Neural cell (in vitro differentiated cells): Measurements from ENCODE around the gene PCK1.

Experiments used
- EP300 ChIP-seq: fragments of 450-650 bp; conservative IDR thresholded peaks from 2 replicates; pipeline ENCODE4 v1.6.1; 2014; ENCODE audit warnings: antibody characterized with exemption, mild to moderate bottlenecking, moderate library complexity; ENCODE audit not compliant: poor library complexity, severe bottlenecking
- EZH2 ChIP-seq: fragments of 200-600, 300-800 bp; shearing (Covaris generic), sonication (generic); IDR thresholded peaks from 2 replicates; pipeline ENCODE4 v1.6.1; 2014; ENCODE audit warnings: antibody characterized with exemption, low read length, borderline replicate concordance, mild to moderate bottlenecking; ENCODE audit not compliant: insufficient read depth, poor library complexity, severe bottlenecking
- POLR2AphosphoS5 ChIP-seq: IDR thresholded peaks from 2 replicates; pipeline ENCODE4 v1.6.1; 2012
- RAD21 ChIP-seq: fragments of 450-650 bp; conservative IDR thresholded peaks from 2 replicates; pipeline ENCODE4 v1.6.1; 2014; ENCODE audit warnings: antibody characterized with exemption, mild to moderate bottlenecking, moderate library complexity
- TAF1 ChIP-seq: IDR thresholded peaks from 2 replicates; pipeline ENCODE4 v1.6.1; 2012; ENCODE audit warnings: low read depth
- TF ChIP-seq, protein P1 (sequence below): fragments of 450-650 bp; IDR thresholded peaks from 2 replicates; pipeline ENCODE4 v1.5.1; 2014; ENCODE audit warnings: antibody characterized with exemption, mild to moderate bottlenecking, moderate library complexity; ENCODE audit not compliant: poor library complexity, severe bottlenecking
- TF ChIP-seq, protein P2 (sequence below): IDR thresholded peaks from 2 replicates; pipeline ENCODE4 v1.6.1; 2012; ENCODE audit warnings: borderline replicate concordance

DNA sequence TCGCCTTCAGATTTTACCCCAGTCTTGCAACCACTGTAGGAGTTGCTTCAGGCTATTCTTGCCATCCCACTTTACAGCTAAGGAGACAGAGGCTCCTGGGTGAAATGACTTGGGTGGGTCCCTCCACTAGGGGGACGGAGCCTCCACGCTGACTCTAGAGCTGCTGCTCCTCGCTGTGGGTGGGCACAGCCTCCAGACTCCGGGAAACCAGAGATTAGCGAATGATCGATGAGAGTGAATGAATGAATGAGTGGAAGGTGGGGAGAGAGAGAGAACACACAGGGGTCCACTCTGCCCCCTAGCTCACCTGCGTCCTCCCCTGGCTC lies 48.9 kb downstream of the PCK1 start:
- TF ChIP-seq, protein P1, sequence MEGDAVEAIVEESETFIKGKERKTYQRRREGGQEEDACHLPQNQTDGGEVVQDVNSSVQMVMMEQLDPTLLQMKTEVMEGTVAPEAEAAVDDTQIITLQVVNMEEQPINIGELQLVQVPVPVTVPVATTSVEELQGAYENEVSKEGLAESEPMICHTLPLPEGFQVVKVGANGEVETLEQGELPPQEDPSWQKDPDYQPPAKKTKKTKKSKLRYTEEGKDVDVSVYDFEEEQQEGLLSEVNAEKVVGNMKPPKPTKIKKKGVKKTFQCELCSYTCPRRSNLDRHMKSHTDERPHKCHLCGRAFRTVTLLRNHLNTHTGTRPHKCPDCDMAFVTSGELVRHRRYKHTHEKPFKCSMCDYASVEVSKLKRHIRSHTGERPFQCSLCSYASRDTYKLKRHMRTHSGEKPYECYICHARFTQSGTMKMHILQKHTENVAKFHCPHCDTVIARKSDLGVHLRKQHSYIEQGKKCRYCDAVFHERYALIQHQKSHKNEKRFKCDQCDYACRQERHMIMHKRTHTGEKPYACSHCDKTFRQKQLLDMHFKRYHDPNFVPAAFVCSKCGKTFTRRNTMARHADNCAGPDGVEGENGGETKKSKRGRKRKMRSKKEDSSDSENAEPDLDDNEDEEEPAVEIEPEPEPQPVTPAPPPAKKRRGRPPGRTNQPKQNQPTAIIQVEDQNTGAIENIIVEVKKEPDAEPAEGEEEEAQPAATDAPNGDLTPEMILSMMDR: no peak
- TF ChIP-seq EZH2 (no peak), RAD21 (no peak), EP300 (no peak), POLR2AphosphoS5 (no peak), TAF1 (no peak)
- TF ChIP-seq, protein P2, sequence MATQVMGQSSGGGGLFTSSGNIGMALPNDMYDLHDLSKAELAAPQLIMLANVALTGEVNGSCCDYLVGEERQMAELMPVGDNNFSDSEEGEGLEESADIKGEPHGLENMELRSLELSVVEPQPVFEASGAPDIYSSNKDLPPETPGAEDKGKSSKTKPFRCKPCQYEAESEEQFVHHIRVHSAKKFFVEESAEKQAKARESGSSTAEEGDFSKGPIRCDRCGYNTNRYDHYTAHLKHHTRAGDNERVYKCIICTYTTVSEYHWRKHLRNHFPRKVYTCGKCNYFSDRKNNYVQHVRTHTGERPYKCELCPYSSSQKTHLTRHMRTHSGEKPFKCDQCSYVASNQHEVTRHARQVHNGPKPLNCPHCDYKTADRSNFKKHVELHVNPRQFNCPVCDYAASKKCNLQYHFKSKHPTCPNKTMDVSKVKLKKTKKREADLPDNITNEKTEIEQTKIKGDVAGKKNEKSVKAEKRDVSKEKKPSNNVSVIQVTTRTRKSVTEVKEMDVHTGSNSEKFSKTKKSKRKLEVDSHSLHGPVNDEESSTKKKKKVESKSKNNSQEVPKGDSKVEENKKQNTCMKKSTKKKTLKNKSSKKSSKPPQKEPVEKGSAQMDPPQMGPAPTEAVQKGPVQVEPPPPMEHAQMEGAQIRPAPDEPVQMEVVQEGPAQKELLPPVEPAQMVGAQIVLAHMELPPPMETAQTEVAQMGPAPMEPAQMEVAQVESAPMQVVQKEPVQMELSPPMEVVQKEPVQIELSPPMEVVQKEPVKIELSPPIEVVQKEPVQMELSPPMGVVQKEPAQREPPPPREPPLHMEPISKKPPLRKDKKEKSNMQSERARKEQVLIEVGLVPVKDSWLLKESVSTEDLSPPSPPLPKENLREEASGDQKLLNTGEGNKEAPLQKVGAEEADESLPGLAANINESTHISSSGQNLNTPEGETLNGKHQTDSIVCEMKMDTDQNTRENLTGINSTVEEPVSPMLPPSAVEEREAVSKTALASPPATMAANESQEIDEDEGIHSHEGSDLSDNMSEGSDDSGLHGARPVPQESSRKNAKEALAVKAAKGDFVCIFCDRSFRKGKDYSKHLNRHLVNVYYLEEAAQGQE: no peak
